Effector memory CD4-positive, alpha-beta T cell (primary cell): Measurements from ENCODE around the gene IQCF5.

Experiments
- DNase-seq, 3 donors: peaks; one replicate each; pipeline ENCODE4 v3.0.0-alpha.2; 2020
- H3K27ac ChIP-seq: 2 replicates; pipeline ENCODE4 v1.7.0; 2013; ENCODE audit warnings: mild to moderate bottlenecking, low read length, moderate library complexity; ENCODE audit not compliant: insufficient read depth, poor library complexity, severe bottlenecking
- H3K27me3 ChIP-seq: replicated peaks from 2 replicates; pipeline ENCODE4 v1.7.0; 2013; ENCODE audit warnings: mild to moderate bottlenecking, low read length; ENCODE audit not compliant: insufficient read depth, control insufficient read depth, poor library complexity, severe bottlenecking
- H3K36me3 ChIP-seq: 2 replicates; pipeline ENCODE4 v1.7.0; 2013; ENCODE audit warnings: mild to moderate bottlenecking, low read length, moderate library complexity; ENCODE audit not compliant: control insufficient read depth, insufficient read depth
- H3K4me1 ChIP-seq: 2 replicates; pipeline ENCODE4 v1.7.0; 2013; ENCODE audit warnings: low read length, mild to moderate bottlenecking; ENCODE audit not compliant: control insufficient read depth, insufficient read depth, poor library complexity, severe bottlenecking
- H3K4me3 ChIP-seq: 2 replicates; pipeline ENCODE4 v1.7.0; 2013; ENCODE audit warnings: low read length, low read depth, mild to moderate bottlenecking; ENCODE audit not compliant: insufficient read depth, poor library complexity, severe bottlenecking
- H3K9me3 ChIP-seq: 2 replicates; pipeline ENCODE4 v1.7.0; 2013; ENCODE audit warnings: mild to moderate bottlenecking, low read length, moderate library complexity; ENCODE audit not compliant: control insufficient read depth

IQCF5 gene

DNA sequence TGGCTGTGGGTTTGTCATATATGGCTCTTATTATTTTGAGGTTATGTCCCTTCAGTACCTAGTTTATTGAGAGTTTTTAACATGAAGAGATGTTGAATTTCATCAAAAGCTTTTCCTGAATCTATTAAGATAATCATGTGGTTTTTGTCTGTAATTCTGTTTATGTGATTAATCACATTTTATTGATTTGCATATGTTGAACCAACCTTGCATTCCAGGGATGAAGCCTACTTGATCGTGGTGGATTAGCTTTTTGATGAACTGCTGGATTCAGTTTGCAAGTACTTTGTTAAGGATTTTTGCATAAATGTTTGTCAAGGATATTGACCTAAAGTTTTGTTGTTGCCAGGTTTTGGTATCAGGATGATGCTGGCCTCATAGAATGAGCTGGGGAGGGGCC lies 47.1 kb downstream of the IQCF5 start:
- Histone ChIP-seq H3K36me3 (no peaks in the 10 kb centered on the region), H3K27ac (no peak overlapping the region), H3K9me3 (no peaks in the 10 kb centered on the region), H3K4me3 (no peak overlapping the region), H3K27me3 (no peaks in the 10 kb centered on the region), H3K4me1 (peaks cover 5% of the 10 kb centered on the region)
- no peak for DNase-seq
